HG03521 (cell line): Measurements from ENCODE around the gene PDE11A.

Experiments
- ATAC-seq: cut with Tn5 transposase; IDR thresholded peaks from one replicate; pipeline ENCODE4 v1.9.1; 2021; ENCODE audit warnings: mild to moderate bottlenecking, moderate library complexity; ENCODE audit not compliant: unreplicated experiment

PDE11A gene

DNA sequence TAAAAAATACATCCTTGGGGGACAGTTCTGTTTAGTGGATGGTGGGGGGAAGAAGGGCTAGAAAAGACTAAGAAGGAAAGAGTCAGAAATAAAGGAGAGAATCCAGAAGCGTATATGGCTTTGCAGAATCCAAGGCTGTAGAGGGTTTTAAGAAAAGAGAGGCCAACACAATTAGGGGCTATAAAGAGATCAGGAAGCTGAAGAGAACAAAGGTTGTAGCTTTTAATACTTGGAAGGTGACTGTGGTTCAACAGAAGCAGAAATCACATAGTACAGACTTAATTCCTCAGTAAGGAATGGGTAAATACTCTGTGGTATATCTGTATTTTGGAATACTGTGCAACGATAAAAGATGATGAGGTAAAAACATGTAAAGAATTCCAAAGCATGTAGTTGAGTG is 393.6 kb downstream of the PDE11A start:
- no peak for ATAC-seq

DNA sequence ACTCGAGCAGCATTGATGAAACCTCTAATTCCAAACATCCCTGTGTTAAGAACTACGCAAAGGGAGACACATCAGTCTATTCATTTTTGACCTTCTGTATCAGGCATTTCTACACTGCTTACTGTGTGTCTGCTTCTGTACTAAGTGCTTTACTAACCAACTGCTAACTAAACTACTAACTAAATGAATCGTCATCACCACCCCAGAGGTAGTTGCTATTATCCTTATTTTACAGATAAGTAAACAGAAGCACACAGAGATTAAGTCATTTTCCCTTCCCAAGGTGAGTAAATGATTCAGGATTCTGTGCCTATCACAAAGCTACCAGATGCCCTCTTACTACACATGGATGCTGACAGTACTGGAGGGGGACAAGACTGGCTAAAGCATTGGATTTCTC is 395.9 kb downstream of the PDE11A start:
- ATAC-seq: no peak

DNA sequence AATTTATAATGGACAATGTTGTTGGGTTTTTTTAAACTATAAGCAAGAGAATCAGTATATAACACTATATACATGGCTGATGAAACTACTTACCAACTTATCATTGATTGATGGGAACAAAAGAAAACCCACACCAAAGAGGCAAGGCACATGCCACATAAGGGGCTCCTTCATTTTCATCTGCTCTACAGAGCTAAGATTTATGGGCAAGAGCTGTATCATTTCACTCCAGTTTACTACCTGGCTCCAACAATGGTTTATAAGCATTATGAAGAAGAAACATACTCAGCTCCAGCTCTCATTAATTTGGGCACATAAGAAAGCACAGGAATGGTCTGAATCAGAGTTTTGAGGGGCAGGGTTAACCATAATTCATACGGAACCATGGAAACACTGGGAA is 396.8 kb downstream of the PDE11A start:
- no peak for ATAC-seq

DNA sequence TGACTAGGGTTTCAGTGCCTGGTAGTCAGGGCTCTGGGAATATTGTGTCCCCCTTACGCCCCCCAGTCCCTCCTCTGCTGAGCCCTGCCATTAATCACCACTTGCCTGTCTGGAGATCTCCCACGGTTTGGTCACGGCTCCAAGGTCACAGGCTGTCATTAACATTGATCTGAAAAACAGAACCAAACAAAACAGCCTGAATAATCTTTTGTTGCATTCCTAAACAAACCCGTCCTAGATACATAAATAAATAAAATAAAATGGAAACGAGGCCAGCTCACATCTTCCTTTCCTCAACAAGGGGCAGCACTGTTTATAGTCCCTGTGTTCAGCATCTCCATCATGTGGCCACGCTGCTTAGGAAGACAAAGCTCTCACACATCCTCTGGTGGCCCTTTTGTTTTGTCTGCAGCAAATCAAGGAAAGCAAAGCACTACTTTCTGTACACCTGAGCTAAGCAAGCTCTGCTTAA is 397.2 kb downstream of the PDE11A start:
- ATAC-seq: no peak

DNA sequence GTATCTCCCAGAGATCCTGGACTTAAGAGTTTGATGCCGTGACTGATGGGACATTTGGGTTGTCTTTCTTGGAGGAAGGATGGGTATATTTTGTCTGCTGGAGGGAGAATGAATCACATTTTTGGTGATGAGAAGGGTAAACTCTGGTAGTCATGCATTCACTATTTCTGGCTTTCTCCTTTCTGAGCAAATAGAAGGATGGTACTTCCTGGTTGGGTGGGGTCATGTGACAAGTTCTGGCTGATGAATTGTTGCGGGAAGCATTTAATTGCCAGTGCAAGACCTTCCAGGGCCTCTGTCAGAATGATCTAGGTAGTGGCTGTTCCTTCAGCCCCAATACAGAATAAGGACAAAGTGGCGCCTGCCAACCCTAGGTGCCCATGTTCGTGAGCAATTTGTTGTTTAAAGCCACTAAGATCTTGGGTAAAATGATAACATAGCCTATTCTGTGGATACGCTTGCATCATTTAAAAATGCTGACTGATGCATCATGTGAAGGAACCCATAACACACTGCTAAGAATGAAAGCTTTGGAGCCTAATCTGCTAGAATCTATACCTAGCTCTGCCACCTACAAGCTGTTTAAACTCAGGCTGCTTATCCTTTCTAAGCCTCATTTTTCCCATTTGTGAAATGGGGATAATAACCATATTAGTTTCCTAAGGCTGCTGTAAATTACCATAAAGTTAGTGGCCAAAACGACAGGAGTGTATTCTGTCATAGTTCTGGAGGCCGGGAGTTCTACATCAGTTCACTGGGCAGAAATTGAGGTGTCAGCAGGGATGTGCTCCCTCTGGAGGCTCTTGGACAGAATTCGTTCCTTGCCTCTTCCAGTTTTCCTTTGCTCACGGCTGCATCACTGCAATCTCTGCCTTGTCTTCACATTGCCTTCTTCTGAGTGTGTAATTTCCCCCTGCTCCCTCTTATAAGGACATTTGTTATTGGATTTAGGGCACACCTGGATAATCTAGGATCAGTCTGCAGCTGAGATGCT is 398.7 kb downstream of the PDE11A start:
- no peak for ATAC-seq

DNA sequence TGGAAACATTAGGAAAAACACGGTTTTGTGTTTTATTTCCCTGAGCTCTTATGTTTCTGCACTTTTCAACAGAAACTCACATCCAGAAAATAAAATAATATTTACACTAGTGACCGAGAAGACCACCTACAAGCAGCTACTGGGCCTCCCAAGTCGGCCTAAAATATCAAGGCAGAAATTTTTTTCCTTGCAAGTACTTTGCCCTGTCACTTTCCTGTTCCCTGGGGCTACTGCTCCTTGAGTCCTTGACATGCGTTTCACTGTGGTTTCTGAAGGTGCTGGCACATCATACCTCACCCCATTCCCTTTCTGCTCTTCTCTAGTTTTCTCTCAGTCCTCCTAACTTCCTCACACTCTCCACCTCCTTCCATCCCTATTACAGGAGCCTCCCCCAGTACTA is 400.9 kb downstream of the PDE11A start:
- no peak for ATAC-seq

DNA sequence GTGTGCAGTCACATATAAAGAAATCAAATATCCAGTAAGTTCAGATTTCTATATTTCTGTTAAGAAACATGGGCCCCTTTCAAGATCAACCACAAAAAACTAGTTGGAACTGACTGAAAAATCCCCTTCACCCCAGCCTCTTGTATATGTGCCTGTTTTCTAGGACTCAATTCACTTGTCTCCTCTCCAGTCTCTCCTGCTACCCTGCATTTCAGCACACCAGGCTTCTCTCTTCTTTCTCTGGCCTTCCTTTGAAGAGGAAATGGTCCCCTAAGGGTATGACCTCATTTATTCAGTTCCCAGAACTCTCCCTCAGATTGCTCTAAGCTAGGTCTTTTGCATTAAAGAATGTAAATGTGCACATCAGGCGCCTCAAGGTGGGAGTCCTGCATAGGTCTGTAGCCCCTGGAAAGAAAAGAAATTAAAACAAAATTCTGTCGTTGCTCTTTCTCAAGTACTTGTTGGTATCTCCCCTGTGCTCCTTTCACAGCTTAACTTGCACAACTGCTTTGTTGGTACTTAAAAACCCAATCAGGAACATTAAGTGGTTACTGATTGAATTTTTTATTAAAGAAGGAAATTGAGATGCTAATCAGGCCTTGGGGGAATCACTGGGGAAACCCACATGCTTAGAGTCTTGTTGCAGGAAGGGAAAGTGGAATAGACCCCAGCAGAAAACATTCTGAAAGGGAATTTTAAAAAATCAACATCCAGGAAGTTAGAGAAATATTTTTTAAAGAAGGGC is 401.6 kb downstream of the PDE11A start:
- no peak for ATAC-seq

DNA sequence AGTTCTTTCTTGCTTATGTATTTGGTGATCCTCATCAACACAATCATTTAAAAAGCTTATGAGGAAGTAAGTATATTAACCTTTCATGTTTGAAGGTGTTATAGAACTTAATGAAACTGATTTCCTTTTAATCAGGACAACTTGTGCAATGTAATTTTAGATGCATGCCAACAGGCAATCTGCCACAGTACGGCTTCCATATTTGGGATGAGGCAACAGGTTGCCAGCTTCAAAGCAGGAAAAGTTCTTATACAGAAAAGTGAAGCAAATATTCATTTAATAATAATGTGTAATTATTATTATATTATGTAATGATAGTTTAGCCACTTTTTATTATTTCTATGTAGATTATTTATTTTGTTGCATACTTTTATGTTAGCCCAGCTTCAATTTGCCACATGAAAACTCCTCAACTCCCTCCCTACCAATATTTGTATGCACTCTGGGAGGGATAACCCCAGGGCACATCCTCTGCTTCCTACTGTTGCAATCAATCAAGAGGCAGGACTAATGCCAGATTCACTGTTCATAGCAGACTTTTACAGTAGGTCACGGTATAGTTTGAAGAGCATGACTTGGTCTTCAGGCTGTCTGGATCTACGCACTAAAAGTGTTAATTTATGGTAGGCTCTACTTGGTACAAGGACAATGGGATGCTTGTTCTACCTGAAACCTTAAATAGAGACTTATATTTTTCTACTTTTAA is 402.8 kb downstream of the PDE11A start:
- ATAC-seq: no peak

DNA sequence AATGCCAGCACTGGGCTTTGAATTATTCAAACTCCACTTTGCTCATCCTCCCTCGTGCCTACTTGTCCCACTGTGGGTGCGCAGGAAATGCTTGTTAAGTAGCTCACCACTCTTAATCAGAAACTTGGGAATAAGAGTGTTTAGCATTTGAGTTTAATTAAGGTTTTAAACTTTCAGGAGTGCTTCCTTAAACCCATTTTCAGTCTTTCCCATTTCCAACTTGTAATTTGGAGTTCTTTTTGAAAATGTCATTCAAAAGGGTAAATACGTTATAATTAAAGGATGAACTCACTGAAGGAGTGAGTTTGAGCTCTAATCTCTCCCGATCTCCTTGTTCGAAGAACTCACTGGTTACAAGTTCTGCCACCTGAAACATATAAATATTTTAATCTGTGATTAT is 403.4 kb downstream of the PDE11A start:
- no peak for ATAC-seq

DNA sequence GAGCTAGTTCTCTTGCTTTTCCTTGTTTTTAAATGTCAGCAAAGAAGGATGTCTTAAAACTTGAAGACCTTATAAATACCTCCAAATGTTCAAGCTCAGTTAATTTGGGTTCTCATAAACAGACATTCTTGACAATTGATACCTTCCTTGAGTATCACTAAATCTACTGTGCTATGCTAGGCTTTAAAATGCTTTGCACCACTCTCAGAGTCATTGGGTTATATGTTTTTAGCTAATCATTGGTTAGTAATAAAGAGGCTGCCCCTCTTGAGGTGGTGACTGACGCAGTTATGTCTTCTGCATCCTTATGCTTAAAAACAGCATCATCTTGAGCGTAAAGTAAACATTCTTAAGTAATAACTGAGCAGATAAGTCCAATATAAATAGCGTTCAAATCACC is 404.0 kb downstream of the PDE11A start:
- no peak for ATAC-seq

DNA sequence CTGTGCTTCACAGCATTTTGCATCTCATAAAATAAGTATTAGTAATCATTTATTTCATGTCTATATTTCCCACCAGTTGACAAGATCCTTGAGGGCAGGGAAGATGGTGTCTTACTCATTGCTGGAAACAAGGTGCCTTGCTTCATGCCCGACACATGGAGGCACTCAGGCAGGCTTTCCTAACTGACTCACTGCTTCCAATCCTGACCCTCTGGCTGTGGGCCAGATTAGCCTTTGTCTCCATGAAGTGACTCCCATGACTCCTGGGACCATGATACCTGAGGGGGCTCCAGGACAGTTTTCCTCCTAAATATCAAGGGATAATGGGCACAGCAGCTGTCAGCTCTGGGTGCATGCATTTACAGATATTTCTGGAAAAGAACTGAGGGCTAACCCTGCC is 405.0 kb downstream of the PDE11A start:
- no peak for ATAC-seq

DNA sequence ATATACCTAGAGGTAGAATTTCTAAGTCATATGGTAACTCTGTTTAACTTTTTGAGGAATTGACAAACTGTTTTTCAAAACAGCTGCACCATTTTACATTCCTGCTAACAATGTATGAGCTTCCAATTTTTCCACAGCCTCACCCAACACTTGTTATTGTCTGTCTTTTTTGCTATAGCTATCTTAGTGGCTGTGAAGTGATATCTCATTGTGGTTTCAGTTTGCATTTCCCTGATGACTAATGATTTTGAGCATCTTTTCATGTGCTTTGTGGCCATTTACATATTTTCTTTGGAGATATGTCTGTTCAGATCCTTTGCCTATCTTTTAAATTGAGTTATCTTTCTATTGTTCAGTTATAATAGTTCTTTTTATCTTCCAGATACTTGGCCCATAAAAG is 406.2 kb downstream of the PDE11A start:
- no peak for ATAC-seq

DNA sequence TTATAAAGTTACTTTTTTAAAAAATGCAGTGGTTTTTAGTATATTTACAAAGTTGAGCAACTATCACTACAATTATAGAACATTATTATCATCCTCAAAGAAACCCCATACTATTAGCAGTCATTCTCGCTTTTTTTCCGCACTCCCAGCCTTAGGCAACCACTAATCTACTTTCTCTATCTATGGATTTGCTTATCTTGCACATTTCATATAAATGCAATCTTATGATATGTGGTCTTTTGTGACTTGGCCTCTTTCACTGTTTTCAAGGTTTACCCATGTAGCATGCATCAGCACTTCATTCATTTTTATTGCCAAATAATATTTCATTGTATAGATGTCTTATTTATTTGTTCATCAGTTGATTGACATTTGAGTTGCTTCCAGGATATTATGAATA is 406.6 kb downstream of the PDE11A start:
- no peak for ATAC-seq

DNA sequence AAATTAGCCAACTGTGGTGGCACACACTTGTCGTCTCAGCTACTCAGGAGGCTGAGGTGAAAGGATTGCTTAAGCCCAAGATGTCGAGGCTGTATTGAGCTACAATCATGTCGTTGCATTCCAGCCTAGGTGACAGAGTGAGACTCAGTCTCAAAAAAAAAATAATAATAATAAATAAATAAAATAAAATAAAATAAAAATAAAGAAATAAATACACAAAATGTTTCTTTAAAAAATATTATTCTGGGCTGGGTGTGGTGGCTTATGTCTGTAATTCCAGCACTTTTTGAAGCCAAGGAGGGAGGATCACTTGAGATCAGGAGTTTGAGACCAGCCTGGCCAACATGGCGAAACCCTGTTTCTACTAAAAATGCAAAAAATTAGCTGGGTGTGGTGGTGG is 407.2 kb downstream of the PDE11A start:
- ATAC-seq: no peak

DNA sequence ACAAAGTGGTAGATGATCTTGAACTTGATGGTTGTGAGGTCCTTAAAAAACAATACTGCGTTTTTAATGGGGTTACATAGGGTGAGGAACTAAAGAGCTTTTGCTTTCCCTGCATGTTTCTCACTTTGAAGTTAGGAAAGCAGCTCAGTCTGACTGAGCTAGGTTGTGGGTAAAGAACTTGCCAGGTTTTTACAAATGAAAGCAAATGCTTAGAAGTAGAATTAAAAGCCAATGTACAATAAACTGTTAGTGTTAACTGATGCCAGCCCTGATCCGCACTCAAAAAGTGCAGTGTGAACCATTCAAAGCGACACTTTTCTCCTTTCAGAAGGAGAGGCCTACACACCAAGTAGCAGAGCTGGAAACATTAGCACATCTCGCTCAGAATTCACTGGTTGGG is 409.7 kb downstream of the PDE11A start:
- no peak for ATAC-seq

DNA sequence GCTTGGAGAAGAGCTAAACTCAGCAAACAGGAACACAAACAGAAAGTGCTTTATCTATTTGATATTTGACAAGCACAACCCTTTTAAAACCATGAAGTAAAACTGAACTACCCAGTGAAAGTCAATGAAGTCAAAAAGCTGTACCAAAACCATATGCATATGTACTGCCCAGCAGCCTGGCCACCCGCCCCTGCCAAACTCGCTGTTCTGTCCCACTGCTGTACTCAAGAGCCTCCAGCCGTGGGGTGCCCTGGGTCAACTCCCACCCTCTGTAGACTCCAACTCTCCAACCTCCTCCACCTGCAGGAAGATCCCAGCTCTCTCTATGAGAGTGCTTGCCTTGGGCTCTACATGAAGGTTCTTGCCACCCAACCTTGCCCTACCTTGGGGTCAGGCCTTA is 411.8 kb downstream of the PDE11A start:
- ATAC-seq: no peak

DNA sequence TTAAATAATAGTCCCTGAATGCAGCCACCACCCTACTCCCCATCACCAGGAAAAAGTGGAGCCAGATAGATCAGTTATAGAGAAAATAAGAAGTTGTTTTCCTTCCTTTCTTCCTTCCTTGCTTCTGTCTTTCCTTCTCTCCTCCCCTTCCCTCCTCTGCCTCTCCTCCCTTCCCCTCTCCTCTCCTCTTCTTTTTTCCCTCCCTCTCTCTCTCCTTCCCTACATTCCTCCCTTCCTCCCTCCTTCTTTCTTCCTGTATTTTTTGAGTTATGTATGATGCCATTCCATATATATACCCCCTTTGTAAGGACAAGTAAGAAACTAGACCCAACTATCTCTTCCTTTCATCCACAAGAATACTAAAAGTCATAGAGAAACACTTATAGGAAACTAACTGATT is 414.3 kb downstream of the PDE11A start:
- no peak for ATAC-seq

DNA sequence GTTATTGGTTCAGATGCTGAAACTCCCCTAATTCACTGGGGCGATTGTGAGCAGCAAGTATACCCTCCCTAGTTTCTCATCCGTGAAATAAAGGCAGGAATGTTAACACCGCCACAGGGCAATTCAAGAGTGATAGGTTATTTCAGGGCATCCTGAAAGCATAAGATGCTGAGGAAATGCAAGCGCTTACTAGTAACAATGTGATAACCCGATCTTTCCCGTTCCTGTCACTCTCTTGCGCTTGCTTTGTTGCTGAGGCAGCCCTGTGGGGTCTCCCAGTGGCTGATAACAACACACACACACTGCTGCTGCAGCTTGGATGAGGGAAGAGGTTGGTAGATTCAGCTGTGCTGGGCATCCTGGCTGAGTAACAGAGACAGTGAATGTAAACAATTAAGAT is 420.7 kb downstream of the PDE11A start:
- no peak for ATAC-seq

DNA sequence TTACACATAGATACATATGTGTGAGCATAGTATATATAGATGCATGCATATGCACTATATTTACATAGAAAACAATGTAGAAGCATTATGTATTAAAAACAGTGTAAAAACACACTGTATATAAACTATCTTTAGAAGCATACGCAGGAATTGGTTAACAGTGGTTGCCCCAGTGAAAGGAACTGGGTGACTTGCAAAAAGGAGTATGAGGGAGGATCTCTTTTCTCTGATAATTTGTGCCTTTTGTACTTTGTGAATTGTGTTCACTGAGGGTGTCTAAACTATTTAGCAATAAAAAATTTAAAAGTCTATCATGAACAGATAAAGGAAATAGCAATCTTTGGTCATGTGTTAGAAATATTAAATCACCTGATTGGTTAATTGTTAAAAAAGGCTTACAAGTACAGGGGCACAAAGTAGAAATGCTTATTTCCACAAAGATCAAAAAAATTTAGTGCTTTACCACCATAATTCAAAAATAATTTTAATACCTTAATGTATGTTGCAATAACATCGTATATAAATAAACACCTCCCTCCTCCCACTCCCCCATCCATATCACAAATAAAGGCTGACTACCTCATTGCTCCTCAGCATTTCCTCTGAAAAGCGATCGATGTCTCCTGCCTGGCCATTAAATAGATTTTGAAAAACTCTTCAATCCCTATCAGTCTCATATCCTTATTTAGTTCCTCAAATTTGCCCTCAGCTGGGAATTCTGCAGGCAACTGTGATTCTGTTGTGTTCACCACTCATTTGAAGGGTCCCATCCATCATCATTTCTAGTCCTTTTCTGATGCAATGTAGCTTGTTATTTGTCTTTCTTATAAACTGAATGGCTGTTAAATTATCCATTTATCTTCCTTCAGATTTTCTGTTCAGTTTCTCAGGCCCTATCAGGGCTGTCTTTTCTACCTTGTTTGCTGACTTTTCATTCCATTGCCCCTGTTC is 422.7 kb downstream of the PDE11A start:
- ATAC-seq: no peak

DNA sequence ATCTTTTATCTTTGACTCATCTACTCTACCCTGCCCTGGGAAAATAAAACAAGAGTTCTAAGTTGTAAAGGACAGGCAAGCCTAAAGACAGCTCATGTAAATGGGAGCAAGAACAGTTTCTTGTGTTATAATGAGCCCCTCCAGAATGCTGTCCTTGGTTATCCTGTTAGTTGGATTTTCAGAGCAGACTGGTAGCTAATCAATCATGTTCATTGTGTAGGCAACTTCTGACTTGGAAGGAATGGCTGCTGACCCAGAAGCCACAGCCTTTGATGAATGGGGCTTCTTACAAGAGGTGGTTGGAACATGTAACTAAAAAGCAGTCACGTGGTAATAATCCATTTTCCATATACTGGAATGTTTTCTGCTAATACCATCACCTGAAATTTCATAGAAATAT is 425.8 kb downstream of the PDE11A start:
- ATAC-seq: no peak
